Bronchial epithelial cell (primary cell): Measurements from ENCODE around the gene USH2A. TPM values are rescaled to one million over a fixed set of nuclear protein-coding genes. Genes with fewer than 3 reads are reported as not detected.

Source experiments
- DNase-seq: peaks from one replicate; pipeline ENCODE4 v3.0.0-alpha.2; 2010; ENCODE audit warnings: low read depth
- FAIRE-seq: peaks from 2 replicates; lab custom pipeline; 2011; peaks lifted over from hg19 to GRCh38; lab: Jason Lieb, UNC
- H3K27me3 ChIP-seq: 2 replicates; pipeline ENCODE4 v1.5.1; 2011; ENCODE audit warnings: low read length; ENCODE audit not compliant: control insufficient read depth, insufficient read depth
- H3K36me3 ChIP-seq: 2 replicates; pipeline ENCODE4 v1.5.1; 2011; ENCODE audit warnings: low read length; ENCODE audit not compliant: control insufficient read depth, insufficient read depth
- H3K4me3 ChIP-seq: 2 replicates; pipeline ENCODE4 v1.5.1; 2011; ENCODE audit warnings: mild to moderate bottlenecking, low read depth, low read length, control low read depth
- CTCF ChIP-seq: IDR thresholded peaks from 2 replicates; pipeline ENCODE4 v1.5.1; 2011; ENCODE audit warnings: mild to moderate bottlenecking, moderate library complexity, low read length, control low read depth, inconsistent platforms; ENCODE audit not compliant: insufficient read depth, severe bottlenecking
- total RNA-seq: library from RNA; depleted of rRNA; stranded (reverse); fragments of >200 nt; gene quantifications from 2 replicates; pipeline ENCODE4 v1.2.1, GENCODE V29; 2014

USH2A gene
- total RNA-seq, 1 donor from 2014 or later = not detected

DNA sequence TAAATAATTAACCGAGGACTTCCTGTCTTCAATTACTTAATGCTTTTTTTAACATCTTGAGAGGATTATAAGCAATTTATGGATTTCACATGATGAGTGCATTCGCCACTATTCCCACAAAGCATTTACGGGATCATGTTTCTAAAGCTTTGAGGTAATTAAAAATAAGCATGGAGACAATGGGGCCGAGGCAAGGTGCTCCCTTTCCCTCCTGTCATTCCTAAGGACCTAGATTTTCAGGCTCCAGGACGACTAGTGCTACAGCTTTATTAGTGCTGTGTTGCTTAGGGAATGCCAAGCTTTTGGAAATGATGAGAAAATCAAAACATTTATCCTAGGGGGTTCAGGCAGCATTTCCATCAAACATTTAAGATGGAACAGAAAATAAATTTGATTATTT, 646.9 kb downstream of the USH2A start:
- Histone ChIP-seq H3K27me3 (no peaks in the 10 kb centered on the region), H3K4me3 (no peak overlapping the region), H3K36me3 (no peaks in the 10 kb centered on the region)
- DNase-seq (no peak), FAIRE-seq (no peak)
- no peak for TF ChIP-seq CTCF

GRCh38 chr1:215772151-215772550, 651.1 kb downstream of the USH2A start:
- Histone ChIP-seq H3K36me3 (no peaks in the 10 kb centered on the region), H3K4me3 (no peak overlapping the region), H3K27me3 (no peaks in the 10 kb centered on the region)
- DNase-seq = no peak
- no peak for TF ChIP-seq CTCF
- FAIRE-seq = no peak

DNA sequence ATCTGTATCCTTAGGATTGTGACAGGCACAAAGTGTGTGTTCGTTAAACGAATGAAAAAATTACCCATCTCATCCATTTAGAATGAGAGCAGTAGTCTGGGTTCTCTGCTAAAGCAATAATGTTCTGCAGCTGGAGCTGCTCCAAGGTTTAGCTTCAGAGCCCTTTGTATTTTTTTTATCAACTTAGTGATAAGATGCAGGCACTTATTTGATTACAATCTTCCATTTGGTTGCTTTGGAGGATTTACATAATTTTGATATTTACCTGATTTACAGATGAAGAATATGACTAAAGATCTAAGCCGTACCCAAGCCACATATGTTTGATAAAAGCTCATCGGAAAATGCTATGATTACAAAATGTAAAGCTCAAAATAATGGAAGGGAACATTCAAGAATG, 654.9 kb downstream of the USH2A start:
- FAIRE-seq (no peak), DNase-seq (no peak)
- TF ChIP-seq CTCF = no peak
- Histone ChIP-seq H3K27me3 (no peaks in the 10 kb centered on the region), H3K36me3 (no peaks in the 10 kb centered on the region), H3K4me3 (no peak overlapping the region)

DNA sequence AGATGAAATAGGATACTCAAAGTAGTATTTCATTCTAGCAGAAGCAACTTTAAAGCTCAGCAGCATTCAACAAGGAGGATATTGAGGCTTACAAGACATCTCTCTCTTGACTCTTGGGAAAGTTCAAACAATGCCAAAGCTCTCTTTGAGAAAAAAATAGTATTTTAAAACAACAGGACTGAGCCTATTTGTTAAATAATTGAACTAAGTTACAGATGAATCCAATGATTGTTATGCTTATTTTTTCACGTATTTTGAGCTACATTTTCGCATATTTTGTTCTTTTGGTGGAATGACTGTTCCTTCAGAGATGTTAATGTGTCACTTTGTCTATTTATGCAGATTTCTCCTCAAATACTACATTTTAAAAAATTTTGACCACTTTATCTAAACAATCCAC, 655.5 kb downstream of the USH2A start:
- no peaks in the 10 kb centered on the region for H3K27me3 ChIP-seq
- FAIRE-seq = no peak
- TF ChIP-seq CTCF = no peak

DNA sequence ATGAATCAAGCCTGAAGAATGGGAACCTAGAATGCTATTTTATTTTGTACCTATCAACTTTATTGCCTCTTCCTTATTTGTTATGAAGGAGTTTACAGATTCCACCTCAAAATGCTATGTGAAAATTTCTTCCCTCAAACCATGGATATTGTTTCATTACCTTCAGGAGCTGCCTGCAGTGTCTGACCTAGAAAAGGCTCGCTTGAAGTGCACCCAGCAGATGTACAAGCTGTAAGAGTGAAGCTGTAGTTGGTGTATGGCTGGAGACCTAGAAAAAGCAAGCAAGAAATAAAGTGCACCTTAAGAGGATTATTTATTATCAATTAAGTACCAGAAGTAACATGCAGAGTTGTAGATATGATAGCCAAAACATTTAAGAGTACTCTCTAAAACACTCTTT, 656.7 kb downstream of the USH2A start:
- DNase-seq = no peak
- H3K27me3 ChIP-seq = no peaks in the 10 kb centered on the region
- H3K36me3 ChIP-seq = no peaks in the 10 kb centered on the region
- no peak for FAIRE-seq
- no peak overlapping the region for H3K4me3 ChIP-seq
- TF ChIP-seq CTCF = no peak

More for the DNA sequence above, 655.5 kb downstream of the USH2A start:
- Histone ChIP-seq H3K4me3 (no peak overlapping the region), H3K36me3 (no peaks in the 10 kb centered on the region)
- no peak for DNase-seq

GRCh38 chr1:215765833-215766232, 657.4 kb downstream of the USH2A start:
- no peaks in the 10 kb centered on the region for H3K36me3 ChIP-seq
- TF ChIP-seq CTCF = no peak
- H3K27me3 ChIP-seq = no peaks in the 10 kb centered on the region
- no peak overlapping the region for H3K4me3 ChIP-seq
- FAIRE-seq (no peak), DNase-seq (no peak)
